ENCODE results near the gene PLXNA2. TPM values are rescaled to one million over a fixed set of nuclear protein-coding genes. Genes with fewer than 3 reads are reported as not detected.

PLXNA2 gene
- polyA plus RNA-seq, 1 of the 3 experiments (the other 2 are of a cell fraction): 8.5 TPM

- peak overlapping the region; percentile 66; the same call in 1 of the 2 replicates for H3K9ac ChIP-seq
Measured at GRCh38 chr1:208007938-208008342, 236.2 kb downstream of the PLXNA2 start.

More at GRCh38 chr1:208007938-208008342, 236.2 kb downstream of the PLXNA2 start:
- no peaks in the 10 kb centered on the region for H3K9me3 ChIP-seq
- H3K36me3 ChIP-seq (replicated peaks in 1 of 2; ENCODE audit: control insufficient read depth in 1 of 2, insufficient read depth in 2 of 2, low read length in 1 of 2): no peaks in the 10 kb centered on the region
- no peak overlapping the region for H2AFZ ChIP-seq (ENCODE audit: low read depth)
- TF ChIP-seq SIN3A (IDR thresholded peaks at IDR 0.05; ENCODE audit: borderline replicate concordance, low read depth, low read length) (peak; percentile 81; the same call in 1 of the 2 replicates), MEF2A (IDR thresholded peaks at IDR 0.05; ENCODE audit: borderline replicate concordance, low read depth) (no peak), YY1 (IDR thresholded peaks at IDR 0.05; ENCODE audit: low read depth) (peak; percentile 61; the same call in 1 of the 2 replicates), RAD21 (IDR thresholded peaks at IDR 0.05; ENCODE audit: low read length) (no peak), RXRA (IDR thresholded peaks at IDR 0.05; ENCODE audit: borderline replicate concordance, low read depth) (peak; percentile 97), FOXM1 (IDR thresholded peaks at IDR 0.05; ENCODE audit: low read depth) (peak; percentile 96), SMC3 (IDR thresholded peaks at IDR 0.05; ENCODE audit: low read depth, low read length) (no peak), JUND (IDR thresholded peaks at IDR 0.05) (peak; percentile 97), NFIC (IDR thresholded peaks at IDR 0.05; ENCODE audit: borderline replicate concordance) (peak; percentile 95), ZBTB33 (IDR thresholded peaks at IDR 0.05; ENCODE audit: borderline replicate concordance, low read depth) (peak; percentile 86; the same call in 1 of the 2 replicates), TAF1 (IDR thresholded peaks at IDR 0.05; ENCODE audit: borderline replicate concordance, low read depth, low read length) (no peak), TEAD4 (IDR thresholded peaks at IDR 0.05; ENCODE audit: borderline replicate concordance, insufficient read depth) (peak; percentile 94), FOSL2 (IDR thresholded peaks at IDR 0.05; ENCODE audit: borderline replicate concordance, low read depth) (peak; percentile 88; the same call in 1 of the 2 replicates), EP300 (IDR thresholded peaks at IDR 0.05; ENCODE audit: borderline replicate concordance in 1 of 2, low read depth in 1 of 2, low read length in 1 of 2) (peak; percentile 83 to 98), ELF1 (IDR thresholded peaks at IDR 0.05) (peak; percentile 55; the same call in 1 of the 2 replicates), TCF12 (IDR thresholded peaks at IDR 0.05) (peak; percentile 99), POLR2AphosphoS5 (IDR thresholded peaks at IDR 0.05; ENCODE audit: low read depth, low read length) (peak; percentile 74; the same call in 1 of the 2 replicates)
- TF ChIP-seq, protein P1, sequence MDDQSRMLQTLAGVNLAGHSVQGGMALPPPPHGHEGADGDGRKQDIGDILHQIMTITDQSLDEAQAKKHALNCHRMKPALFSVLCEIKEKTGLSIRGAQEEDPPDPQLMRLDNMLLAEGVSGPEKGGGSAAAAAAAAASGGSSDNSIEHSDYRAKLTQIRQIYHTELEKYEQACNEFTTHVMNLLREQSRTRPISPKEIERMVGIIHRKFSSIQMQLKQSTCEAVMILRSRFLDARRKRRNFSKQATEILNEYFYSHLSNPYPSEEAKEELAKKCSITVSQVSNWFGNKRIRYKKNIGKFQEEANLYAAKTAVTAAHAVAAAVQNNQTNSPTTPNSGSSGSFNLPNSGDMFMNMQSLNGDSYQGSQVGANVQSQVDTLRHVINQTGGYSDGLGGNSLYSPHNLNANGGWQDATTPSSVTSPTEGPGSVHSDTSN (IDR thresholded peaks at IDR 0.05): peak; percentile 99
- TF ChIP-seq, protein P2, sequence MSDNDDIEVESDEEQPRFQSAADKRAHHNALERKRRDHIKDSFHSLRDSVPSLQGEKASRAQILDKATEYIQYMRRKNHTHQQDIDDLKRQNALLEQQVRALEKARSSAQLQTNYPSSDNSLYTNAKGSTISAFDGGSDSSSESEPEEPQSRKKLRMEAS (IDR thresholded peaks at IDR 0.05; ENCODE audit: low read depth): 0 out of 2 replicates have a peak, but pooled peaks have one; percentile 64
- TF ChIP-seq, protein P3, sequence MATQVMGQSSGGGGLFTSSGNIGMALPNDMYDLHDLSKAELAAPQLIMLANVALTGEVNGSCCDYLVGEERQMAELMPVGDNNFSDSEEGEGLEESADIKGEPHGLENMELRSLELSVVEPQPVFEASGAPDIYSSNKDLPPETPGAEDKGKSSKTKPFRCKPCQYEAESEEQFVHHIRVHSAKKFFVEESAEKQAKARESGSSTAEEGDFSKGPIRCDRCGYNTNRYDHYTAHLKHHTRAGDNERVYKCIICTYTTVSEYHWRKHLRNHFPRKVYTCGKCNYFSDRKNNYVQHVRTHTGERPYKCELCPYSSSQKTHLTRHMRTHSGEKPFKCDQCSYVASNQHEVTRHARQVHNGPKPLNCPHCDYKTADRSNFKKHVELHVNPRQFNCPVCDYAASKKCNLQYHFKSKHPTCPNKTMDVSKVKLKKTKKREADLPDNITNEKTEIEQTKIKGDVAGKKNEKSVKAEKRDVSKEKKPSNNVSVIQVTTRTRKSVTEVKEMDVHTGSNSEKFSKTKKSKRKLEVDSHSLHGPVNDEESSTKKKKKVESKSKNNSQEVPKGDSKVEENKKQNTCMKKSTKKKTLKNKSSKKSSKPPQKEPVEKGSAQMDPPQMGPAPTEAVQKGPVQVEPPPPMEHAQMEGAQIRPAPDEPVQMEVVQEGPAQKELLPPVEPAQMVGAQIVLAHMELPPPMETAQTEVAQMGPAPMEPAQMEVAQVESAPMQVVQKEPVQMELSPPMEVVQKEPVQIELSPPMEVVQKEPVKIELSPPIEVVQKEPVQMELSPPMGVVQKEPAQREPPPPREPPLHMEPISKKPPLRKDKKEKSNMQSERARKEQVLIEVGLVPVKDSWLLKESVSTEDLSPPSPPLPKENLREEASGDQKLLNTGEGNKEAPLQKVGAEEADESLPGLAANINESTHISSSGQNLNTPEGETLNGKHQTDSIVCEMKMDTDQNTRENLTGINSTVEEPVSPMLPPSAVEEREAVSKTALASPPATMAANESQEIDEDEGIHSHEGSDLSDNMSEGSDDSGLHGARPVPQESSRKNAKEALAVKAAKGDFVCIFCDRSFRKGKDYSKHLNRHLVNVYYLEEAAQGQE (IDR thresholded peaks at IDR 0.05; ENCODE audit: low read depth, low read length): peak; percentile 37; the same call in 1 of the 2 replicates
- H3K79me2 ChIP-seq (ENCODE audit: insufficient read depth): no peaks in the 10 kb centered on the region
- no peaks in the 10 kb centered on the region for H3K9me2 ChIP-seq
- H3K27ac ChIP-seq (ENCODE audit: low read depth in 2 of 2, low read length in 1 of 2): peak overlapping the region; percentile 53 to 97; a peak in 3 of 4 replicates
- H3K4me1 ChIP-seq (ENCODE audit: control insufficient read depth in 1 of 2, insufficient read depth in 2 of 2, low read depth in 1 of 2, low read length in 1 of 2): peaks cover 17 to 18% of the 10 kb centered on the region in 2 experiments
- H3K4me2 ChIP-seq: peak overlapping the region; percentile 62
- no peaks in the 10 kb centered on the region for H4K20me1 ChIP-seq (ENCODE audit: insufficient read depth)
- ChIA-PET POLR2A (no interaction called here), CTCF (interaction anchor here (0.6 to 5.2 kb wide), 8 partner anchors 9 to 132 kb away, joined by 3 to 36 read pairs (median 4); no protein-coding TSS in a partner anchor)
- peaks cover 37% of the 10 kb centered on the region for H3F3A ChIP-seq (replicated peaks; ENCODE audit: insufficient read depth)
- no peaks in the 10 kb centered on the region for H3K27me3 ChIP-seq (ENCODE audit: insufficient read depth)
- H3K4me3 ChIP-seq (ENCODE audit: low read depth in 2 of 2, low read length in 1 of 2): no peak overlapping the region; a peak in 1 of 4 replicates
- DNase-seq: no peak
- 15% methylated on average over 5 of the region's 5 CpGs for WGBS (ENCODE audit: low lambda C conversion rate)

Data from SK-N-SH (cell line).